H9 (cell line): ENCODE data around the gene RUNX1. TPM values are rescaled to one million over a fixed set of nuclear protein-coding genes. Genes with fewer than 3 reads are reported as not detected.

Source experiments
- DNase-seq: peaks from one replicate; pipeline ENCODE4 v3.0.0-alpha.2; 2017
- H2AFZ ChIP-seq: one replicate; pipeline ENCODE4 v1.6.1; 2013; ENCODE audit warnings: mild to moderate bottlenecking, low read length, control low read depth, moderate library complexity
- H2AK5ac ChIP-seq: 2 replicates; pipeline ENCODE4 v1.6.1; 2013; ENCODE audit warnings: low read length, control low read depth, mixed read lengths; ENCODE audit not compliant: insufficient read length
- H2BK120ac ChIP-seq: one replicate; pipeline ENCODE4 v1.6.1; 2013; ENCODE audit warnings: low read depth, mild to moderate bottlenecking, low read length, control low read depth, inconsistent platforms; ENCODE audit not compliant: poor library complexity, severe bottlenecking
- H2BK12ac ChIP-seq: 2 replicates; pipeline ENCODE4 v1.6.1; 2013; ENCODE audit warnings: low read length, control low read depth, mixed read lengths, low read depth; ENCODE audit not compliant: insufficient read length
- H2BK15ac ChIP-seq: 2 replicates; pipeline ENCODE4 v1.6.1; 2013; ENCODE audit warnings: low read depth, low read length, control low read depth
- H2BK20ac ChIP-seq: one replicate; pipeline ENCODE4 v1.6.1; 2013; ENCODE audit warnings: low read depth, mild to moderate bottlenecking, low read length, control low read depth, inconsistent platforms; ENCODE audit not compliant: poor library complexity, severe bottlenecking
- H2BK5ac ChIP-seq: 2 replicates; pipeline ENCODE4 v1.6.1; 2013; ENCODE audit warnings: low read length, control low read depth, mixed read lengths; ENCODE audit not compliant: insufficient read length
- H3K14ac ChIP-seq: 2 replicates; pipeline ENCODE4 v1.6.1; 2013; ENCODE audit warnings: low read length, control low read depth; ENCODE audit not compliant: insufficient read depth
- H3K18ac ChIP-seq: 2 replicates; pipeline ENCODE4 v1.6.1; 2013; ENCODE audit warnings: low read depth, mild to moderate bottlenecking, mixed read lengths, low read length, control low read depth; ENCODE audit not compliant: insufficient read length
- H3K23ac ChIP-seq: 2 replicates; pipeline ENCODE4 v1.6.1; 2013; ENCODE audit warnings: low read length, control low read depth, mixed read lengths, low read depth; ENCODE audit not compliant: insufficient read length
- H3K23me2 ChIP-seq: 2 replicates; pipeline ENCODE4 v1.6.1; 2013; ENCODE audit warnings: low read depth, mild to moderate bottlenecking, mixed read lengths, low read length, control low read depth; ENCODE audit not compliant: insufficient read length, poor library complexity, severe bottlenecking
- H3K27ac ChIP-seq: 2 replicates; pipeline ENCODE4 v1.5.1; 2013; ENCODE audit warnings: low read length, control low read depth, mixed read lengths, low read depth; ENCODE audit not compliant: insufficient read length
- H3K27me3 ChIP-seq: 2 replicates; pipeline ENCODE4 v1.6.1; 2013; ENCODE audit warnings: low read length, control low read depth, inconsistent platforms; ENCODE audit not compliant: insufficient read depth
- H3K4ac ChIP-seq: 2 replicates; pipeline ENCODE4 v1.6.1; 2013; ENCODE audit warnings: low read depth, mild to moderate bottlenecking, control low read depth, inconsistent platforms, low read length, moderate library complexity
- H3K4me1 ChIP-seq: 2 replicates; pipeline ENCODE4 v1.6.1; 2013; ENCODE audit warnings: low read length, control low read depth, inconsistent platforms; ENCODE audit not compliant: insufficient read depth
- H3K4me2 ChIP-seq: 2 replicates; pipeline ENCODE4 v1.6.1; 2013; ENCODE audit warnings: low read length, control low read depth, mixed read lengths; ENCODE audit not compliant: insufficient read length, insufficient read depth
- H3K56ac ChIP-seq: 2 replicates; pipeline ENCODE4 v1.6.1; 2013; ENCODE audit warnings: low read depth, mild to moderate bottlenecking, mixed read lengths, low read length, control low read depth; ENCODE audit not compliant: insufficient read length
- H3K79me1 ChIP-seq: 2 replicates; pipeline ENCODE4 v1.6.1; 2013; ENCODE audit warnings: low read depth, mild to moderate bottlenecking, moderate library complexity, low read length, control low read depth, inconsistent platforms; ENCODE audit not compliant: insufficient read depth, poor library complexity, severe bottlenecking
- H3K79me2 ChIP-seq: 2 replicates; pipeline ENCODE4 v1.6.1; 2013; ENCODE audit warnings: low read length, control low read depth, inconsistent platforms; ENCODE audit not compliant: insufficient read depth
- H3K9ac ChIP-seq: 2 replicates; pipeline ENCODE4 v1.6.1; 2013; ENCODE audit warnings: low read length, control low read depth, mixed read lengths; ENCODE audit not compliant: insufficient read length; ENCODE audit errors: extremely low read depth
- H3K9me3 ChIP-seq: one replicate; pipeline ENCODE4 v1.6.1; 2013; ENCODE audit warnings: low read depth, low read length, inconsistent platforms; ENCODE audit not compliant: control insufficient read depth
- H3T11ph ChIP-seq: one replicate; pipeline ENCODE4 v1.6.1; 2013; ENCODE audit warnings: mild to moderate bottlenecking, low read length, control low read depth, inconsistent platforms
- H4K20me1 ChIP-seq: one replicate; pipeline ENCODE4 v1.6.1; 2013; ENCODE audit not compliant: control insufficient read depth, insufficient read length, insufficient read depth
- H4K5ac ChIP-seq: 2 replicates; pipeline ENCODE4 v1.6.1; 2013; ENCODE audit warnings: low read depth, mild to moderate bottlenecking, mixed read lengths, low read length, control low read depth; ENCODE audit not compliant: insufficient read length
- H4K8ac ChIP-seq: replicated peaks from 2 replicates; pipeline ENCODE4 v1.6.1; 2013; ENCODE audit warnings: low read length, control low read depth, mixed read lengths, low read depth; ENCODE audit not compliant: insufficient read length
- H4K91ac ChIP-seq: 2 replicates; pipeline ENCODE4 v1.6.1; 2013; ENCODE audit warnings: low read depth, mild to moderate bottlenecking, moderate library complexity, mixed read lengths, low read length, control low read depth; ENCODE audit not compliant: insufficient read length
- H3K27ac Mint-ChIP-seq, 3 experiments: 2 replicates in 2 of 3; 3 replicates in 1 of 3; pipeline ENCODE4 v1.8.0; 2020 to 2021; ENCODE audit warnings: mixed read lengths in 3 of 3, mild to moderate bottlenecking in 1 of 3, moderate library complexity in 1 of 3
- H3K27me3 Mint-ChIP-seq: 2 replicates; pipeline ENCODE4 v1.8.0; 2021; ENCODE audit warnings: low read depth, mild to moderate bottlenecking, moderate library complexity, mixed read lengths
- H3K36me3 Mint-ChIP-seq, 3 experiments: 2 replicates in 2 of 3; 3 replicates in 1 of 3; pipeline ENCODE4 v1.8.0; 2020 to 2021; ENCODE audit warnings: low read depth in 3 of 3, mixed read lengths in 3 of 3; ENCODE audit not compliant: insufficient read depth in 1 of 3
- H3K4me1 Mint-ChIP-seq, 2 experiments: 2 replicates each; pipeline ENCODE4 v1.8.0; 2020; ENCODE audit warnings: mixed read lengths in 2 of 2
- H3K4me3 Mint-ChIP-seq, 2 experiments: 2 replicates in 1 of 2; 3 replicates in 1 of 2; pipeline ENCODE4 v1.8.0; 2020 to 2021; ENCODE audit warnings: mild to moderate bottlenecking in 2 of 2, mixed read lengths in 2 of 2, moderate library complexity in 1 of 2
- H3K9me3 Mint-ChIP-seq, 2 experiments: 2 replicates in 1 of 2; 3 replicates in 1 of 2; pipeline ENCODE4 v1.8.0; 2020; ENCODE audit warnings: mild to moderate bottlenecking in 2 of 2, mixed read lengths in 2 of 2, moderate library complexity in 1 of 2
- WGBS: extraction: QIAGEN DNeasy Blood & Tissue Kit; methylation state at CpG from one replicate; pipeline ENCODE4 v1.1.7; 2013; ENCODE audit warnings: missing lambda C conversion rate, low lambda C conversion rate, mixed read lengths; ENCODE audit not compliant: insufficient read length; ENCODE audit errors: extremely low coverage; 5-methylcytosine and 5-hydroxymethylcytosine counted together
- total RNA-seq: library from RNA; stranded (reverse); gene quantifications from 2 replicates; pipeline ENCODE4 v1.2.1, GENCODE V29; 2021
- TF ChIP-seq, protein P1 (sequence below): fragments of 200-600 bp; sonication (generic); conservative IDR thresholded peaks from 3 replicates; pipeline ENCODE4 v1.8.0; 2021; ENCODE audit warnings: antibody characterized with exemption, mild to moderate bottlenecking

Gene RUNX1
- total RNA-seq, 1 experiment from 2014 or later, result 0.72 TPM

DNA sequence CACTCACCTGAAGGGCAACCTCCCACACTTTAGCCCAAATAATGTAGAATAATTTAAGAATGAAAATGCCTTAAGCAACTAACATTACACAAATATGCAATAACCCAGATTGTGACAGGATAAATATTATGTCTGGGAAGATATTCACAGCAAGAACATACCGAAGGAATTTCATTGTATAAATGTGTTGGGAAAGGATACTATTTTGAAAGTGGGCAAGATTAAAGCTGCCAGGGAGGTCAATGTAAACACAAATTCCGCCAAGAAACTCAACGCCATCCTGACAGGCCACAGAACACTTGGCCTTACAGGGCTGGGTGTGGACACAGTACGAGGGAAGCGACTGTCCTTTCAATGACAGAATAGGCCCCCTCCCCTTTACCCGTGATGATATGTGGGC, 173.3 kb downstream of the RUNX1 start:
- H3K4me3 Mint-ChIP-seq, result no peak overlapping the region
- H3K14ac ChIP-seq, result no peak overlapping the region

More for the DNA sequence above, 173.3 kb downstream of the RUNX1 start:
- Histone ChIP-seq H4K20me1 (no peaks in the 10 kb centered on the region), H3K9me3 (no peaks in the 10 kb centered on the region), H2BK12ac (no peak overlapping the region), H3K4me2 (no peak overlapping the region), H3K79me1 (no peaks in the 10 kb centered on the region), H4K8ac (no peak overlapping the region), H4K5ac (no peak overlapping the region), H3K9ac (no peak overlapping the region), H2BK120ac (no peak overlapping the region), H3K56ac (no peak overlapping the region), H3K23me2 (no peaks in the 10 kb centered on the region), H3K18ac (no peak overlapping the region), H3K4me1 (no peaks in the 10 kb centered on the region), H2BK15ac (no peak overlapping the region), H3K27ac (no peak overlapping the region), H3T11ph (no peak overlapping the region), H2AFZ (no peak overlapping the region), H2BK5ac (no peak overlapping the region), H4K91ac (no peak overlapping the region), H3K27me3 (no peaks in the 10 kb centered on the region; the same call in 1 of the 2 replicates), H3K23ac (no peak overlapping the region), H2AK5ac (no peak overlapping the region), H3K79me2 (no peaks in the 10 kb centered on the region), H2BK20ac (no peak overlapping the region), H3K4ac (no peak overlapping the region)
- H3K27me3 Mint-ChIP-seq, result peaks cover 61% of the 10 kb centered on the region
- H3K36me3 Mint-ChIP-seq, result no peaks in the 10 kb centered on the region; a peak in 1 of 7 replicates
- no peak for DNase-seq
- H3K27ac Mint-ChIP-seq, result no peak overlapping the region
- peaks cover 3 to 4% of the 10 kb centered on the region in 2 experiments; a peak in 3 of 4 replicates for H3K4me1 Mint-ChIP-seq
- no CpG with 5 or more reads among the region's 6 CpGs for WGBS
- TF ChIP-seq, protein P1, sequence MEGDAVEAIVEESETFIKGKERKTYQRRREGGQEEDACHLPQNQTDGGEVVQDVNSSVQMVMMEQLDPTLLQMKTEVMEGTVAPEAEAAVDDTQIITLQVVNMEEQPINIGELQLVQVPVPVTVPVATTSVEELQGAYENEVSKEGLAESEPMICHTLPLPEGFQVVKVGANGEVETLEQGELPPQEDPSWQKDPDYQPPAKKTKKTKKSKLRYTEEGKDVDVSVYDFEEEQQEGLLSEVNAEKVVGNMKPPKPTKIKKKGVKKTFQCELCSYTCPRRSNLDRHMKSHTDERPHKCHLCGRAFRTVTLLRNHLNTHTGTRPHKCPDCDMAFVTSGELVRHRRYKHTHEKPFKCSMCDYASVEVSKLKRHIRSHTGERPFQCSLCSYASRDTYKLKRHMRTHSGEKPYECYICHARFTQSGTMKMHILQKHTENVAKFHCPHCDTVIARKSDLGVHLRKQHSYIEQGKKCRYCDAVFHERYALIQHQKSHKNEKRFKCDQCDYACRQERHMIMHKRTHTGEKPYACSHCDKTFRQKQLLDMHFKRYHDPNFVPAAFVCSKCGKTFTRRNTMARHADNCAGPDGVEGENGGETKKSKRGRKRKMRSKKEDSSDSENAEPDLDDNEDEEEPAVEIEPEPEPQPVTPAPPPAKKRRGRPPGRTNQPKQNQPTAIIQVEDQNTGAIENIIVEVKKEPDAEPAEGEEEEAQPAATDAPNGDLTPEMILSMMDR, result no peak
- H3K9me3 Mint-ChIP-seq, result no peaks in the 10 kb centered on the region
